Ishikawa (cell line): ENCODE measurements around the gene FCN1.

ENCODE experiments used
- CEBPB ChIP-seq: IDR thresholded peaks from 2 replicates; pipeline ENCODE4 v1.6.1; 2012
- CREB1 ChIP-seq: IDR thresholded peaks from 2 replicates; pipeline ENCODE4 v1.6.1; 2012; ENCODE audit warnings: low read depth
- EGR1 ChIP-seq: IDR thresholded peaks from 2 replicates; pipeline ENCODE4 v1.6.1; 2012
- EP300 ChIP-seq: IDR thresholded peaks from 2 replicates; pipeline ENCODE4 v1.6.1; 2012; ENCODE audit warnings: borderline replicate concordance
- FOXM1 ChIP-seq: IDR thresholded peaks from 2 replicates; pipeline ENCODE4 v1.6.1; 2012; ENCODE audit warnings: low read depth, borderline replicate concordance
- NFIC ChIP-seq: IDR thresholded peaks from 2 replicates; pipeline ENCODE4 v1.6.1; 2012
- RAD21 ChIP-seq: IDR thresholded peaks from 2 replicates; pipeline ENCODE4 v1.6.1; 2012; ENCODE audit warnings: low read depth
- TAF1 ChIP-seq: IDR thresholded peaks from 2 replicates; pipeline ENCODE4 v1.6.1; 2012; ENCODE audit warnings: low read depth, mild to moderate bottlenecking
- TCF12 ChIP-seq: IDR thresholded peaks from 2 replicates; pipeline ENCODE4 v1.6.1; 2012; ENCODE audit warnings: low read depth
- TEAD4 ChIP-seq: IDR thresholded peaks from 2 replicates; pipeline ENCODE4 v1.6.1; 2012
- YY1 ChIP-seq: IDR thresholded peaks from 2 replicates; pipeline ENCODE4 v1.6.1; 2012; ENCODE audit warnings: low read depth
- ZBTB7A ChIP-seq: IDR thresholded peaks from 2 replicates; pipeline ENCODE4 v1.6.1; 2012; ENCODE audit warnings: low read depth
- TF ChIP-seq, protein P1 (sequence below): IDR thresholded peaks from 2 replicates; pipeline ENCODE4 v1.6.1; 2012
- TF ChIP-seq, protein P2 (sequence below): IDR thresholded peaks from 2 replicates; pipeline ENCODE4 v1.6.1; 2012
- TF ChIP-seq, protein P3 (sequence below): IDR thresholded peaks from 2 replicates; pipeline ENCODE4 v1.6.1; 2012; ENCODE audit warnings: low read depth, mild to moderate bottlenecking

The FCN1 gene

DNA sequence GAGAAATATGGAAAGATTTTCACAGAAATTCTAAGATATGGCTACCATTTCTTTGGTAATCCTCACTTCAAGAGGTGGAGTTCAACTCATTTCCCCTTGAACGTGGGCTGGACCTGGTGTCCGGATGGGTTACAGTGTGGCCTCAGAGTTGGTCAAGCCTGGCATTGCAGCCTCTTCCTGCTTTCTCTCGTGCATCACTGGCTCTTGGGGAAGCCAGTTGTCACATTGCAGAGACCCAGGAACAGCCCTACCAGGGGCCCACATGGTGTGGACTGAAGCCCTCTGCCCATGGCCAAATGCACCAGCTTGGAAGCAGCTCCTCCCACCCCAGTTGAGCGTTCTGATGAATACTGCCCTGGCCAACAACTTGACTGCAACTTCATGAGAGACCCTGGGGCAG, 47.7 kb upstream of the FCN1 start:
- TF ChIP-seq NFIC, result no peak
- no peak for TF ChIP-seq CREB1
- TF ChIP-seq, protein P1, sequence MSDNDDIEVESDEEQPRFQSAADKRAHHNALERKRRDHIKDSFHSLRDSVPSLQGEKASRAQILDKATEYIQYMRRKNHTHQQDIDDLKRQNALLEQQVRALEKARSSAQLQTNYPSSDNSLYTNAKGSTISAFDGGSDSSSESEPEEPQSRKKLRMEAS, result no peak
- TF ChIP-seq, protein P2, sequence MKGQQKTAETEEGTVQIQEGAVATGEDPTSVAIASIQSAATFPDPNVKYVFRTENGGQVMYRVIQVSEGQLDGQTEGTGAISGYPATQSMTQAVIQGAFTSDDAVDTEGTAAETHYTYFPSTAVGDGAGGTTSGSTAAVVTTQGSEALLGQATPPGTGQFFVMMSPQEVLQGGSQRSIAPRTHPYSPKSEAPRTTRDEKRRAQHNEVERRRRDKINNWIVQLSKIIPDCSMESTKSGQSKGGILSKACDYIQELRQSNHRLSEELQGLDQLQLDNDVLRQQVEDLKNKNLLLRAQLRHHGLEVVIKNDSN, result no peak
- no peak for TF ChIP-seq TEAD4
- TF ChIP-seq RAD21, result no peak
- TF ChIP-seq EP300, result no peak
- no peak for TF ChIP-seq CEBPB
- TF ChIP-seq FOXM1, result no peak
- no peak for TF ChIP-seq EGR1
- TF ChIP-seq TCF12, result no peak
- no peak for TF ChIP-seq ZBTB7A
- no peak for TF ChIP-seq YY1
- no peak for TF ChIP-seq TAF1
- TF ChIP-seq, protein P3, sequence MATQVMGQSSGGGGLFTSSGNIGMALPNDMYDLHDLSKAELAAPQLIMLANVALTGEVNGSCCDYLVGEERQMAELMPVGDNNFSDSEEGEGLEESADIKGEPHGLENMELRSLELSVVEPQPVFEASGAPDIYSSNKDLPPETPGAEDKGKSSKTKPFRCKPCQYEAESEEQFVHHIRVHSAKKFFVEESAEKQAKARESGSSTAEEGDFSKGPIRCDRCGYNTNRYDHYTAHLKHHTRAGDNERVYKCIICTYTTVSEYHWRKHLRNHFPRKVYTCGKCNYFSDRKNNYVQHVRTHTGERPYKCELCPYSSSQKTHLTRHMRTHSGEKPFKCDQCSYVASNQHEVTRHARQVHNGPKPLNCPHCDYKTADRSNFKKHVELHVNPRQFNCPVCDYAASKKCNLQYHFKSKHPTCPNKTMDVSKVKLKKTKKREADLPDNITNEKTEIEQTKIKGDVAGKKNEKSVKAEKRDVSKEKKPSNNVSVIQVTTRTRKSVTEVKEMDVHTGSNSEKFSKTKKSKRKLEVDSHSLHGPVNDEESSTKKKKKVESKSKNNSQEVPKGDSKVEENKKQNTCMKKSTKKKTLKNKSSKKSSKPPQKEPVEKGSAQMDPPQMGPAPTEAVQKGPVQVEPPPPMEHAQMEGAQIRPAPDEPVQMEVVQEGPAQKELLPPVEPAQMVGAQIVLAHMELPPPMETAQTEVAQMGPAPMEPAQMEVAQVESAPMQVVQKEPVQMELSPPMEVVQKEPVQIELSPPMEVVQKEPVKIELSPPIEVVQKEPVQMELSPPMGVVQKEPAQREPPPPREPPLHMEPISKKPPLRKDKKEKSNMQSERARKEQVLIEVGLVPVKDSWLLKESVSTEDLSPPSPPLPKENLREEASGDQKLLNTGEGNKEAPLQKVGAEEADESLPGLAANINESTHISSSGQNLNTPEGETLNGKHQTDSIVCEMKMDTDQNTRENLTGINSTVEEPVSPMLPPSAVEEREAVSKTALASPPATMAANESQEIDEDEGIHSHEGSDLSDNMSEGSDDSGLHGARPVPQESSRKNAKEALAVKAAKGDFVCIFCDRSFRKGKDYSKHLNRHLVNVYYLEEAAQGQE, result no peak

DNA sequence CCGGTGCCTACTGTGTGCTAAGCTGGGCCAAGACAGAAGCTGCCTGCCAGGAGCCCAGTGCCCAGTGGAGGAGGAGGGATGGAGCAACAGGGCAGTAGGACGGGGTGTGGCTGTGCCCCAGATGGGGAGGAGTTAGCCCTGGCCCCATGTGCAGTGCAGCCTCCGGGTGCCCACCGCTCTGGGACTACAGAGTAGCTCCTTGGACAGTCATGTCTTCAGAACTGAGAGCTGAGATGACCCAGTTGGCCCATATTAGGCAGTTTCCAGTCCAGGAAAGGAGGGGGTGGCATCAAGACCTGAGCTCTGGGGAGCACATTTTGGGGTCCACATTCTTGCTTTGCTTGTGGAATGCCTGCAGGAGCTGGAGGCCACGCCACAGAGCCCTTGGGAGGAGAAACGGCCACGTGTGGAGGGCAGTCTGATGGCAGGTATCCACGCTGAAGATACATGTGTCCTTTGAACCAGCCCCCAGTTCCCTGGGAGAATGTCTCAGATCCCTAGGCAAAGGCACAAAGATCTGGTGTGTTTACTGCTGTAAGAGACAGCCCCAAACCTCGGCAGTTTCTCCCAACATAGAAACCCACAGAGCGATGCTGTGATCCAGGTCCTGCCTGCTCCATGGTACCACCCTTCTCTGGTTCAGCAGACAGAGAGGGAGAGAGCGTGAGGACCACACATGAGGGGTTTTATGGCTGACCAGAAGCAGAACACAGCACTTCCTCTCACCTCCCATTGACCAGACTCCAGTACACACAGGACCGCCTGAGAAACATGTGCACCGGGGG, 46.8 kb upstream of the FCN1 start:
- TF ChIP-seq TAF1 (no peak), RAD21 (no peak), FOXM1 (no peak), ZBTB7A (no peak)
- TF ChIP-seq, protein P2, result no peak
- TF ChIP-seq, protein P1, result no peak

DNA sequence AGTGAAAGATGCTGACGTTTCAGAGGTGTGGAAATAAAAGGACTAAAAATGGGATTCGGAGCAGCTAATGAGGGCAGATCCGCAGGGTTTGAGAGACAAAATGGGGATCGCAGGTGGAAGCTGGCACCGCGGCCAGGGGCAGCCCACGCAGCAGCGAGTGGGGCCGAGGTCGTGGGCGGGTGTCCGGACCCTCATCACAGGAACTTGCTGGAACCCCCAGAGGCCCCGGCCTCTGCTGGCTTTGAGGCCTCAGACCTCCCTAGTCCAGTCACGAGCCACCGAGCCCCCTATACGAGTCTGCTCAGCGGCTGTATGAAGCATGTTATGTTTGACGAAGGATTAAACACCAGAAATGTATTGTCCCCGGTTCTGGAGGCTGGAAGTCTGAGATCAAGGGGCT, 45.8 kb upstream of the FCN1 start:
- TF ChIP-seq EGR1 (no peak), TCF12 (no peak), YY1 (no peak), FOXM1 (no peak), TEAD4 (no peak)
- TF ChIP-seq, protein P3, result no peak

DNA sequence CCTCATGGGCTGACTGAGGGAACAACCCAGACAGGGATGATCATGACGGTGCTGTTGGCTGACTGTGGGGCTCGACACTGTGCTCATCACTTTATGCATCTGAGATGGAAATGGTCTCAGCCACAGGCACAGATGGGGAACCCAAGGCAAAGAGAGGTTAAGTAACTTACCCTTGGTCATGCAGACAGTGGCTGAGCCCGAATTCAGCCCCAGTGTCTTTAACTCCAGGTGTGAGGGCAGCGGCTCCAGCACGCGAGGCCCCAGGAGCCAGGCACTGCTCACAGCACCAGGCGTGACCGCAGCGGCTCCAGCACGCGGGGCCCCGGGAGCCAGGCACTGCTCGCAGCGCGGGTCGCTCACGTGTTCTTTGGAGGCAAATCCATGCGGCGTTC, 45.3 kb upstream of the FCN1 start:
- TF ChIP-seq CEBPB (no peak), TEAD4 (no peak), TAF1 (no peak), EP300 (no peak), FOXM1 (no peak), TCF12 (no peak), NFIC (no peak), EGR1 (no peak)
- TF ChIP-seq, protein P2, result no peak
- TF ChIP-seq, protein P1, result no peak

DNA sequence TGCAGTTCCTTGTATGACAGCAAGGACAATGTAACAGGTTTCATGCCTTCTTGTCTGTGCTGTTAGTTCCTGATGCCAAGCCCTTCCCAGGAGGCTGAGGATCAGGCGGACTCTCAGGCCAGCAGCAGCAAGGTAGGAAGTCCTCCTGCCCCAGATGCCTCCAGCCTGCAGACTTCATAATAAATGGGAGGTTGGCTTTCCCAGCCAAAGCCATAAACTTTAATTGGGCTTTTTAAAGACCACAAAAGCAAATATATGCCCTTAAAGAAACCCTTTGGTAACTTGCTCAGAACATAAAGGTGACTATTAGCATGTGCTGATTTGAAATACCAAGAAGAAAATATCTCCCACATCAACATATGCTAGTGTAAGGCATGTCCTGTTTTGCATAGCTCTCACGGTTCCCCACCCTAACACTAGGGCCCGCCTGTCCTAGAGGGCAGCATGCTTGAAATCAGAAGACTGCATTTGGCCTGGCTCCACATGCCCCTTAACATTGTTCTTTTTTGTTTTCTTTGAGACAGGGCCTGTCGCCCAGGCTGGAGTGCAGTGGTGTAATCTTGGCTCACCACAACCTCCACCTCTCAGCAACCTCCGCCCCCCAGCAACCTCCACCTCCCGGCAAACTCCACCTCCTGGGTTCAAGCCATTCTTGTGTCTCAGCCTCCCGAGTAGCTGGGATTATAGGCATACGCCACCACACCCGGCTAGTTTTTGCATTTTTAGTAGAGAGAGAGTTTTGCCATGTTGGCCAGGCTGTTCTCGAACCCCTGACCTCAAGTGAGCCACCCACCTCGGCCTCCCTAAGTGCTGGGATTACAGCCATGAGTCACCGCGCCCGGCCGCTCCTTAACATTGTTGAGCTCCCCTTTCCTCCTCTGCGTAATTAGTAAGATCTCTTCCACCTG, 44.6 kb upstream of the FCN1 start:
- TF ChIP-seq TEAD4 (no peak), ZBTB7A (no peak), CREB1 (no peak), YY1 (no peak), NFIC (no peak), RAD21 (no peak), CEBPB (no peak), TCF12 (no peak), EGR1 (no peak), EP300 (no peak), TAF1 (no peak), FOXM1 (no peak)
- TF ChIP-seq, protein P2, result no peak
- TF ChIP-seq, protein P1, result no peak
- TF ChIP-seq, protein P3, result no peak
